ENCODE data around the gene NCOA7.

DNA sequence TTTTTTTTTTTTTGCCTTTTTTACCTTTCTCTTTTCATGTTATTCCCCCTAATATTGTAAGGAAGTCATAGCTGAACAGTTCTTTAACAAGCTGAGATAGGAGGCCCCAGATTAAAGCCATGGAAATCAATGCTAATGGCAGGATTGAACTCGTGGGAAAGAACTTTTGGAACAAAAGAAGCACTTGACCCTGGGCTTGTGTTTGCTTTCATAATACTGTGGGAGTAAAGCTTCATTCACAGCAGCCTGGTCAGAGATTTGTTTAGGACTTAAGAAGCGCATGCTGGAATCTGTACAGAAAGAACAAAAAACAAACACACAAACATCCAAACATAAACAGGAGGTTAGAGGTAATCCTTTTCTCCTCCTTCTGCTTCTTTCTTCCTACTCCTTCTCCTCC is 36.2 kb upstream of the NCOA7 start:
- no peak for TF ChIP-seq GATA3 (IDR thresholded peaks at IDR 0.05; ENCODE audit: low read depth, low read length)
- TF ChIP-seq GATA2 (IDR thresholded peaks at IDR 0.05; ENCODE audit: low read depth, low read length), result no peak

All from SH-SY5Y (cell line).